GM19099 (cell line): ENCODE results near the gene FOXP1.

ENCODE experiments used
- POLR2A ChIP-seq: IDR thresholded peaks from 3 replicates; pipeline ENCODE4 v1.6.1; 2011; ENCODE audit warnings: low read depth; ENCODE audit not compliant: insufficient read length; ENCODE audit errors: extremely low read depth

The FOXP1 gene

DNA sequence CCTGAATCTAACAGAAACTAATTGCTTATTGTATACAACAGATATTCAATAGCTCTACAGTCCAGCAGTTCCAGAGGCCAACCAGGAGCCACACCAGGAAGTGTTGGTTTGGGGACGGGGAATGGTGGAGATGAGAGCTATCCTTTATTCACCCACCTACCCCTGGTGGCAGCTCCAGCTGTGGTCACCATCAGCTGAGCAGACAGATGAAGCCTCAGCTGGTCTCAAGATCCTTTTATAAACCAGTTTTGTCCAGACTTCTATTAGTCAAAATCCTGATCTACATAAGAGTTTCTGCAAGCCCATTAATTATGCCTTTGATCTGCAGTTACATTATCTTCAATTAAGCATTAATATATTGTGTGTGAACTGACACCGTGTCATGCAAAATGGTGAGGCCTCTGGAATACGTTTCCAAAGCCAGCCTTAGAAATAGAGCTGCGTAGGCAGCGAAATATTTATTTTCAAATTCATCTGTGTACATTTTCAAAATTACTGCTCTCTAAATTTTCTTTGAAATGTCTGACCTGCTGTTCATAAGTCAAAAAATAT is 488.8 kb downstream of the FOXP1 start:
- no peak for TF ChIP-seq POLR2A

DNA sequence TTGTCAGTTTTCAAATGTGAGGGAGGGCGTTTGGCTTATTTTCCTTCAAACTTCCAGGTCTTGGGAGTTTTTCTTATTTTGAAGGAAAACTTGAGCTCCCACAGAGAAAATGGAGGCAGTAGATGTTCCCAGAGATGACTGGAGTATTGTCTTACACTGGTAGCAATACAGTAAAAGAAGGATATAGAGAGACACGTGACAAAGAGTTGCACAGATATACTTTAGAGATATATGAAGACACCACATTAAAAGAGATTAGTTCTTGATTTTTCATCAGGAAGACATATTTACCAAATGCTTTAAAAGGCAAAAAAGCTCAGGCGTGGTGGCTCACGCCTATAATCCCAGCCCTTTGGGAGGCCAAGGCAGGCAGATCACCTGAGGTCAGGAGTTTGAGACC is 490.9 kb downstream of the FOXP1 start:
- no peak for TF ChIP-seq POLR2A

DNA sequence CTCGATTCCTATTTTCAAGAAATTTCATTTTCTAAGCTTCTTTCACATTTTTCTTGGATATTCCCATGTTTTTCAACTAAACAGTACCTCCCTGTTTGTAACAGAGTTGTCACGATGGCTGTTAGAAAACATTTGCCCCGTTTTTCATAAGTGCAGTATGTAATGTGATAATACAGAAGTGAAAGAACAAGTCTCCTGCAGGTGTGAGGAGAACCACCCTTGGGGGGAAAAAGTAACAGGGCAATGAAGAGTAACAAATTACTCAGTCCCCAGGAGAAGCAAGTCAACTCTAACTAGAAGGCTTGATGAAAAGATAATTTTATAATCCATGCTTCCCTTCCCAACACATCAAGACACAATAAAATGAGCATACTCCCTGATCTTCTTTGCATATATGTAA is 493.3 kb downstream of the FOXP1 start:
- no peak for TF ChIP-seq POLR2A

DNA sequence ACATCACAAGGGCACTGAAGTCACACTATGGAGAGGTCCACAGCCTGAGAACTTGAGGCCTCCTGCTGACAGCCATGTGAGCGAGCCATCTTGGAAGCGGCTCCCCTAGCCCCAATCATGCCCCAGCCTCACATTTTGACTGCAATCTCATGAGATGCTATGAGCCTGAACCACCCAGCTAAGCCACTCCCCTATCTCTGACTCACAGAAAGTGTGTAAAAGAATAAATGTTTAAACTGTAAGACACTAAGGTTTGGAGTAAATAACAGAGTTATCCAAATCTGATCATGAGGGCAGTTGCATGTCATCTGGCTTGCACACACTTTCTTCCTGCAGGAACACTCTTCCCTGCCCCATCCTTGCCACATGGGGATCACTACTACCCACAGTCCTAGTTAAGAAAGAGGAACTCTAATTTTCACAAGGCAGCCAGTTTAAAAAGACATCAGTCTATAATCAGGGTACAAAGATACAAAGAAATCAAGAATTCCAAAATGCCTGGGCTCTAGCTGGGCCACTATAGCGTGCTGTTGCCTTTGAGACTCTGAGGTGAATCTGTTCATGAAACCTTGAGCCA is 494.2 kb downstream of the FOXP1 start:
- no peak for TF ChIP-seq POLR2A

DNA sequence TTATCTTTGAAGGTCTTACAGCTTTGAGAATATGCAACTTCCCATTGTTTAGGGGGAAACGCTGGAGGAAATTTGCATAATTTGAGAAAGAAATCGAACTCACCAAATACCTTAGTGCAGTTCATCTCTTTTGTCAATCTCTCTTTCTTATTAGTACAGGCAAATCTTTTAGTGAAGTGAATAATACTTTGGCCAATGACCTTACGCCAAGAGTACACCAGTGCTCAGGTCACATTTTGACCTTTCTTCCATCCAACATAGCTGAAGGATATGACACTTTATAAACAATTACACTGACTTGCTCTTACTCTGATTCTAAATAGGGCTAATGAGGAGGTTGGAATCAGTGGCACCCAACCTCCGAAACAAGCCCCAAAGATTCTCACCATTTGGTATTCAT is 494.8 kb downstream of the FOXP1 start:
- no peak for TF ChIP-seq POLR2A

DNA sequence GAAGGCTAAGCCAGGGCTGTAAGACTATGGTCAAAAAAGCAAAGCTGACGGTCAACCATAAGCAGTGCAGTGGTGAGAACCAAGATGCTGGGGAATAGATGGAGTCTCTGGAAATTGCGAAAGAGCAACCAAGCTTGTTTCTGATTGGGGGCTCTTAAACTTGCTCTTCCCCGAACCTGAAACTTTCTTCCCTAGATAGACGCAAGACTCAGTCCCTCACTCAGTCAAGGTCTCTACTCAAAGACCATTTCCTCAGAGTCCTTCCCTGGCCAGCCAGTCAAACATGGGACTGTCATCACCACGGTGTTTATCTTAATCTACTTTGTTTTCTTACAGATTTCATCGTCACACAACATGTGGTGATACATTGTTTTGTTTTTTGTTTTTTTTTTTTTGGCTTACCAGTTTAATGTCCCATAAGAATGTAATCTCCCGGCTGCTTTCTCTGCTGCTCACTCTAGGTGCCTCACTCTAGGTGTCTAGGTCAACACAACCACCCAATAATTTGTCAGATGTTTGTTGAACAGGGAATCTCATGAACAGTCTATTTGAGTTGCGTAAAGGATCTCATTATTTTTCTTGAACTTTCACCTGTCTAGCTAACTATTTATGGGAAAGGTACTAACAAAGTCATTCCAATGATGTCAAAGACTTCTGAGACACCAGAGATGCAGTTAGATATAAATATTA is 495.4 kb downstream of the FOXP1 start:
- TF ChIP-seq POLR2A: no peak

DNA sequence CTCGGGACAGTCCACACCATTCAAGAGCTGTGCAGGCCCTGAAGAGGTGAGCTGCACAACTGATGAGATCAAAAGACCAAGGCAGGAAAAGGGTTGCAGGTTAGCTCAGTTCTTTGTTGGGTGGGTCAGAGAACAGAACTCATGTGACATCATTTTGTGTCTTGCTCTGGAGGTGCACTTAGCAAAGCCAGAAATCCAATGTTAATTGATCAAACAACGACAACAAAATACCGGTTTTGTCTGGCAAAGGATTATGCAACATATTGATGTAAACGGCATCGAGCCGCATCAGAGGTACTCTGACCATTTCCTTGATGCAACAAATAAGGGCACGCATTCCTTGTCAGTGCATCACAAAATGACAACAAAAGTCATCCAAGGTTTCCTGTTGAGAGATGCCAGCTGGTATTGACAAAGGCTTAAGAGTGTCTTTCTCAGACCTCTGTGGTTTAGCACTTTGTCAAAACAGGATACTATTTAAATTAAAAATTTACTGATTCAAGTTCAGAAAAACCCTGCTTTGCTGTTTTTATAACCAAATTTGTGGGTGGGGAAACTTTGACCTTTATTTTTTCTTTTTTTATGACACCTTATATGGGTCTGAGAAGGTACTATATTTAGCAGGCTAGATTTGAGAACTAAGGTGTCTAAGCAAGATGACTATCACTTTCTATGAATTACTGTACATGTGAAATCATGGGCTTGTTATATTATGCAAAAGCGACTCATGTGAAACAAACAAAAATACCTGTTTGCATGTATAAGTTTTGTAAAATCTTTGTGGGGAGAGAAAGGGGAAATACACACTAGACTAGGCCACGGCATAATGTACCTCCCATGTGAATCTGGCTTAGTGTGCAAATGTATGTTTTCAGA is 496.1 kb downstream of the FOXP1 start:
- TF ChIP-seq POLR2A: no peak

DNA sequence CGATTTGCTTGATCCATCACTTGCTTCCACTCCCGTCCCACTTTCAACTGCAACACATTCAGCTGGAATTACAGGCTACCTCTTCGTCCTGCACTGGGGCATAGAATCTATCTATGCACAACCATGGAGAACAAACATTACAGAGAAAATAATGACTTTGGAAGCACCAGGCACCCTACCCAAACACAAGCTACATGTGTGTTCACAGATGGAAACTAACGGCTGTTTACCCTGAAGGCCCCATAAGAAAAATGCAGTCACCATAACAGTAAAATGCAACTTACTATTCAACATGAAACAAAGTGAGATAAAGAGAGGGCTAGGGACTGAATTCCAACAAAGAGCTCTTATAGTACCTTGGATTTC is 496.8 kb downstream of the FOXP1 start:
- TF ChIP-seq POLR2A: no peak

DNA sequence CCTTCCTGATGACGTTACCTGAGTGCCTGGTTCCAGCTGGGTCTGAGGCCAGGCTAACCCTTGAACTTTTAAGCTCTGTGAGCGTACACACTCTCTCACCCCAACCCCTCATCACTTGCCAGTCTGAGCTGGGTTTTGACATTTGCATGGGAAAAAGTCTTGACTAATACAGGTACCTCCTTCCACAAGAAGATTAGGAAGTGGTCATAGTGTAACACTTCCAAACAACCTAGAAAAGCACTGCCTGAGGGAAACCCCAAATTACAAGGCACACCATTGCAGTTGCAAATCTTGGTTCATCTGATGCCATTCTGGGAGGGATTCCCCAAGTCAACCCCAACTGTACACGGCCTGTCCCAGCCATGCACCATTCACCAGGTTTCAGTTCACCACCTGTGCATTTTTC is 499.8 kb downstream of the FOXP1 start:
- no peak for TF ChIP-seq POLR2A

DNA sequence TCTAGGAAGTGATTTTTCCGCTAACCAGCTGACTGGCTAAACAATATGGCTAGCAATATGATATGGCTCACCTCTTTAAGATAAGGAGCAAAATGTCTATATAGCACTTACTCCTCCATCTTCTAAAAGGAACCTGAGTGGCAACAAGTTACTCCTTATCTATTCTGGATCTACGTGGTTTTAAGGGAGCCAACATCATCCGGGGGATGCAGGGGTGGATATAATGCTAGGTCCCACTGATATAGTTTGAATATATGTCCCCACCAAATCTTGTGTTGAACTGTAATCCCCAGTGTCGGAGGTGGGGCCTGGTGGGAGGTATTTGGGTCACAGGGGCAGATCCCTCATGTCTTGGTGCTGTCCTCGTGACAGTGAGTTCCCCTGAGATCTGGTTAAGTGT is 500.7 kb downstream of the FOXP1 start:
- TF ChIP-seq POLR2A: no peak

DNA sequence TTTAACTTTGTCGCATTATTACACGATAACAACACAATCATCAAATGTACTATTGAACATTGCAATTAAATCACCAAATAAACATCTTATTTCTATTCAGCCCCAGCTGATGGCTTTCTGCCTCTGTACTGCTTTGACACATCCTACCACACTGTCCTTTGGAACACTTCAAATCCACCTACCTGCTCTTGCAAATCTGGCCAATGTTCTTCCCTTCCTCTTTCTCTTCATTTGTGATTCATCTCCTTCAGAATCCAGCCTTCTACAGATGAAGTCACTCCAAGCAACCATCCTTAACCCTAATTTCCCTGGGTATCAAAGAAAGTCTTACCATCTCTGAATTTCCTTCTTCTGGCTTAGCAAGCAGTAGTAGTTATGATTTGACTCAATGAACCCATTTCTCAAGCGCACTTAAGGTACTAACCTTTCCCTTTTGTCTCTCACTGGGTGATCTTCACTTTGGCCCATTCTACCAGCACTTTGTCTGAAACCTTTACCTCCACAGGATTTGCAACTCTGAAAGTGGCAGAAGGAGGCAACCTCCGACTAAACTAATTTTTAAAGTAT is 502.9 kb downstream of the FOXP1 start:
- no peak for TF ChIP-seq POLR2A

DNA sequence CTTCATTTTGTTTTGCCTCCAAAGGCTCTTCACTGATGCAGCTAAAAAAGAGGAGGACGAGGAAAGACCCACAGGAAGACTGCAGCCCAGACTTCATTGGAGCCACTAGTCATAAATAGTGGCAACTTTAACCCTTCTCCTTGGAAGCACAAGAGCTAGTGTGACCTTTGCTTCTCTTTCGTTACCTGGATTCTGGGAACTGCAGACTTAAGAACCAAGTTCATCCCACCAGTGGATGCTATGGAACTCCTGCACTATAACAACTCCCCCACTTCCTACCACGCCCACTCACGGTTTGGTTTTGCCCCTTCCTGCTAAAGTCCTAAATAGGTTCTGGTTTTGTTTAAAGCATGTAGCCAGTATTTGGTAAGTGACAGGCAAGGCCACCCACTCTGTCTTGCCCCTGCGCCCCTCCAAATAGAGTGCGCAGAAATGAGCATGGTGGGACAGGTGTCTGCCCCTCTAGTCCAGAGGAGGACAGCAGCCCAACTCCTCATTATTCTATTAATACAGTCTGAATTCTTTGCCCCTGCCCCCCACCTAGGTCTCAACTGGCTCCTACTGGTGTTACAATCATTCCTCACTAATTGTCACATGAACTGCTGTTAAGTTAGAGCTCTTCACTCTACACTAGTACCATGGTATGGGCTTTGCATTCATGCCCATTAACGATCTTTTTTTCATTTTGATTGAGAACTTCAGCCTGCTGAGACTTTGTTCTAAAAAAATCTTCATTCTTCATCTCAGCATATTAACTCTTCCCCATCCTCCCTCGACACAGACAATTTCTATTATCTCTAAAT is 504.6 kb downstream of the FOXP1 start:
- no peak for TF ChIP-seq POLR2A

DNA sequence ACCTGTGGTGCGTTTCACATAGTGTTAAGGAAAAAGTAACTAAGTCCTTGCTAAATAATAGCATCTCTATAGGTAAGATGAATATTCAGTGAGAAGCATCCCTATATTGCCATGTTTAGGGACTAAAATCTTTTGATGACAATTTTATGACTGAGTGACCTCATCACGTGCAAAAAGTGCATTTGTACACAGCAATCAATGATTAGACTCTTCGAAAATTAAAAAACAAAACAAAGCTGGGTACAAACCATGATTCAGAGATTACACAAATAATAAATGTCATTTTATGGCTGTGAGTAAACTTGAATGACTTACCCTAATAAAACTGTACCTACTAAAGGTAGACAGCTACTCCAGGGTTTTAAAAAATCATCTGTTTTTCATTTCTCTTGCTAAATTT is 505.3 kb downstream of the FOXP1 start:
- TF ChIP-seq POLR2A: no peak

DNA sequence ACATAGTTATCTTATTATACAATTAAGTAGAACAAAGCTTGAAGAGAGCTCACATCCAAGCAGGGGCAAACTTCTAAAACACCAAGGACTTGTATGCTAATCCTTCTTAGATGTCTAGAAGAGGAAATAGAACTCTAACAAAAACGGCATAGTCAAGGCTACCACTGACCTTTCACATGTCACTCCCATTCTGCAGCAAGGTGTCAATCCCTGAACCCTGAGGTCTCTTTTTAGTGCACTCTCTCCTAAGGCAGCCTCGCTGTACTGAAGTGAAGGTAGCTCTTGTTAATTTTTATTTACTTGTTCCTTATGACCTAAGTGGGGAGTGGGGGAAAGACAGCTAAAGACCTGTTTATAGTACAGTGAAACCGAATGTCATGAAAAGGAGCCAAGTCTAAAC is 506.5 kb downstream of the FOXP1 start:
- TF ChIP-seq POLR2A: no peak
